ENCODE results near the gene WDR46. TPM values are rescaled to one million over a fixed set of nuclear protein-coding genes. Genes with fewer than 3 reads are reported as not detected.

Gene WDR46
- polyA plus RNA-seq, 3 donors = 33.3 to 41.0 (median 37.3) TPM

DNA sequence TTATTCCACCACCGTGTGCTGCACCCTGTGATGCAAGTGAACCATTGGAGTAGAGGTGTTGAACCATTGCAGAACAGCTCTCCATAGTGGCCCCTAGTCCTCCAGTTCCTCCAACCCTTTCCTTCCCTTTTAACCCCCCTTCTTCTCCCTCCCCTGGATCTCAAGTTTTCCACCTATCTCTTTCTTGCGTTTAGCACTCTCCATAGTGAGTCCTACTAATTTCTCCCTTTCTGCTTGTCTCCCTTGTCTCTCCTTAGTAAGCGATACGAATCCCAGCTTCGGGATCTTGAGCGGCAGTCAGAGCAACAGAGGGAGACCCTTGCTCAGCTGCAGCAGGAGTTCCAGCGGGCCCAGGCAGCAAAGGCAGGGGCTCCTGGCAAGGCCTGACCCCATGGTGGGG lies 1.4 kb upstream of the WDR46 start:
- intact Hi-C loops (cut with micrococcal nuclease) = loop anchor here in 1 of 2 donors (10.0 kb wide), 1 partner anchor 104 kb away; the partner anchor contains the start of gene KIFC1
- peaks cover 55% of the 10 kb centered on the region for H4K20me1 ChIP-seq (ENCODE audit: insufficient read depth, low read length)
- Mint-ChIP-seq H3K36me3 (peaks cover 61 to 64% of the 10 kb centered on the region in 2 donors), H3K27ac (peak overlapping the region in 2 of 7 donors; percentile 32 to 94), H3K9me3 (no peaks in the 10 kb centered on the region), H3K4me1 (peaks cover 33% of the 10 kb centered on the region), H3K4me3 (peak overlapping the region; percentile 99 to 100), H3K27me3 (ENCODE audit: low read depth in 3 of 3) (no peaks in the 10 kb centered on the region)
- no peaks in the 10 kb centered on the region for H3K27me3 ChIP-seq (ENCODE audit: control insufficient read depth in 2 of 2, insufficient read depth in 2 of 2, low read length in 2 of 2)
- TF ChIP-seq, protein P1, sequence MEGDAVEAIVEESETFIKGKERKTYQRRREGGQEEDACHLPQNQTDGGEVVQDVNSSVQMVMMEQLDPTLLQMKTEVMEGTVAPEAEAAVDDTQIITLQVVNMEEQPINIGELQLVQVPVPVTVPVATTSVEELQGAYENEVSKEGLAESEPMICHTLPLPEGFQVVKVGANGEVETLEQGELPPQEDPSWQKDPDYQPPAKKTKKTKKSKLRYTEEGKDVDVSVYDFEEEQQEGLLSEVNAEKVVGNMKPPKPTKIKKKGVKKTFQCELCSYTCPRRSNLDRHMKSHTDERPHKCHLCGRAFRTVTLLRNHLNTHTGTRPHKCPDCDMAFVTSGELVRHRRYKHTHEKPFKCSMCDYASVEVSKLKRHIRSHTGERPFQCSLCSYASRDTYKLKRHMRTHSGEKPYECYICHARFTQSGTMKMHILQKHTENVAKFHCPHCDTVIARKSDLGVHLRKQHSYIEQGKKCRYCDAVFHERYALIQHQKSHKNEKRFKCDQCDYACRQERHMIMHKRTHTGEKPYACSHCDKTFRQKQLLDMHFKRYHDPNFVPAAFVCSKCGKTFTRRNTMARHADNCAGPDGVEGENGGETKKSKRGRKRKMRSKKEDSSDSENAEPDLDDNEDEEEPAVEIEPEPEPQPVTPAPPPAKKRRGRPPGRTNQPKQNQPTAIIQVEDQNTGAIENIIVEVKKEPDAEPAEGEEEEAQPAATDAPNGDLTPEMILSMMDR (IDR thresholded peaks at IDR 0.05) = no peak
- H3K4me2 ChIP-seq (replicated peaks; ENCODE audit: extremely low read depth, low read length, poor library complexity, severe bottlenecking) = peak overlapping the region; percentile 90
- H3K4me1 ChIP-seq (ENCODE audit: control insufficient read depth in 1 of 2, insufficient read depth in 2 of 2, low read length in 2 of 2) = peaks cover 19 to 23% of the 10 kb centered on the region in 2 donors
- 89% methylated on average over 2 of the region's 7 CpGs for WGBS (ENCODE audit: insufficient coverage)
- peak overlapping the region in 1 of 2 donors; percentile 75 for H3K27ac ChIP-seq (ENCODE audit: low read depth in 1 of 2, low read length in 2 of 2)
- H3K36me3 ChIP-seq (replicated peaks in 1 of 2; ENCODE audit: control insufficient read depth in 1 of 2, insufficient read depth in 2 of 2, low read length in 2 of 2) = peaks cover 52 to 70% of the 10 kb centered on the region in 2 donors
- no peak for DNase-seq
- H2AFZ ChIP-seq (ENCODE audit: insufficient read depth, low read depth, low read length, poor library complexity, severe bottlenecking) = no peak overlapping the region
- peaks cover 55% of the 10 kb centered on the region for H3K79me2 ChIP-seq (ENCODE audit: insufficient read depth, low read length)
- no peaks in the 10 kb centered on the region for H3K9me3 ChIP-seq (replicated peaks in 1 of 2; ENCODE audit: control insufficient read depth in 1 of 2, insufficient read depth in 1 of 2, low read length in 2 of 2)
- peak overlapping the region in 1 of 3 experiments; percentile 99 for H3K4me3 ChIP-seq (replicated peaks in 1 of 3; ENCODE audit: low read depth in 2 of 3, low read length in 3 of 3)
- peak overlapping the region; percentile 68 for H3K9ac ChIP-seq (ENCODE audit: insufficient read depth, low read length, poor library complexity, severe bottlenecking)

DNA sequence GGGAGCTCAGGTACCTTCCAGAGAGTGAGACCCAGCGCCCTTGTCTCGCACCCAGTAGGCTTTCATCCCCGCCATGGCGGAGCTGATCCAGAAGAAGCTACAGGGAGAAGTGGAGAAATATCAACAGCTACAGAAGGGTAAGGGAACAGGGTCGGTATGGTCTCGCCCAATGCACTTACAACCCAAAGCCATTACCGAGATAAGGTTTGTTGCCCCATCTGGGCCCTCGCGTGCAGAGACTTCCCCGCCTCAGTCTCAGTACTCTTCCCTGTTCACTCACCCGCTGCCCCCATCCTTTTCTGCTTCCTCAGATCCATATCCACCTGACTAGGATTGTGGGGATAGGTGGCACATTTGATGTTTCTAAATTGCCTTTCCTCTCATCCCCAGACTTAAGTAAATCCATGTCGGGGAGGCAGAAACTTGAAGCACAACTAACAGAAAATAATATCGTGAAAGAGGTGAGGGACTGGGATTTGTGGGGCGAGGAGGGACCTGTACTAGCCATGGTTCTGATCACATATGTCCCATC lies 811 bp upstream of the WDR46 start:
- H3K4me1 Mint-ChIP-seq = peaks cover 33% of the 10 kb centered on the region
- H3K27me3 ChIP-seq (ENCODE audit: control insufficient read depth in 2 of 2, insufficient read depth in 2 of 2, low read length in 2 of 2) = no peaks in the 10 kb centered on the region
- TF ChIP-seq, protein P1 (IDR thresholded peaks at IDR 0.05) = no peak
- H3K4me2 ChIP-seq (replicated peaks; ENCODE audit: extremely low read depth, low read length, poor library complexity, severe bottlenecking) = peak overlapping the region; percentile 90
- H3K9ac ChIP-seq (ENCODE audit: insufficient read depth, low read length, poor library complexity, severe bottlenecking) = peak overlapping the region; percentile 68
- peak in 1 of 3 donors; percentile 28 for DNase-seq
- H3K27me3 Mint-ChIP-seq (ENCODE audit: low read depth in 3 of 3) = no peaks in the 10 kb centered on the region
- no peaks in the 10 kb centered on the region for H3K9me3 ChIP-seq (replicated peaks in 1 of 2; ENCODE audit: control insufficient read depth in 1 of 2, insufficient read depth in 1 of 2, low read length in 2 of 2)
- peak overlapping the region; percentile 89 to 96 (median 94) for H3K27ac Mint-ChIP-seq
- no peaks in the 10 kb centered on the region for H3K9me3 Mint-ChIP-seq
- H2AFZ ChIP-seq (ENCODE audit: insufficient read depth, low read depth, low read length, poor library complexity, severe bottlenecking) = peak overlapping the region; percentile 91
- 0% methylated on average over 4 of the region's 14 CpGs for WGBS (ENCODE audit: insufficient coverage)
- peaks cover 51% of the 10 kb centered on the region for H3K79me2 ChIP-seq (ENCODE audit: insufficient read depth, low read length)
- H3K4me3 Mint-ChIP-seq = peak overlapping the region; percentile 99 to 100
- H3K27ac ChIP-seq (ENCODE audit: low read depth in 1 of 2, low read length in 2 of 2) = peak overlapping the region in 1 of 2 donors; percentile 75
- H3K36me3 ChIP-seq (replicated peaks in 1 of 2; ENCODE audit: control insufficient read depth in 1 of 2, insufficient read depth in 2 of 2, low read length in 2 of 2) = peaks cover 49 to 70% of the 10 kb centered on the region in 2 donors
- H4K20me1 ChIP-seq (ENCODE audit: insufficient read depth, low read length) = peaks cover 49% of the 10 kb centered on the region
- peaks cover 58 to 59% of the 10 kb centered on the region in 2 donors for H3K36me3 Mint-ChIP-seq
- intact Hi-C loops (cut with micrococcal nuclease) = loop anchor here in 1 of 2 donors (2.0 to 10.0 kb wide), 2 partner anchors 17 to 105 kb away; partner anchors contain the start of genes KIFC1 and RPS18
- H3K4me1 ChIP-seq (ENCODE audit: control insufficient read depth in 1 of 2, insufficient read depth in 2 of 2, low read length in 2 of 2) = peaks cover 19 to 23% of the 10 kb centered on the region in 2 donors
- peak overlapping the region; percentile 81 to 99 (median 82) for H3K4me3 ChIP-seq (replicated peaks in 1 of 3; ENCODE audit: low read depth in 2 of 3, low read length in 3 of 3)
